ENCODE measurements around the gene ROR2.

- TF ChIP-seq CTCF (IDR thresholded peaks at IDR 0.05) (no peak), ZFX (IDR thresholded peaks at IDR 0.05; ENCODE audit: borderline replicate concordance) (no peak)
These were observed 26.9 kb downstream of the ROR2 start for GRCh38 chr9:91923145-91923544.

Data from 22Rv1 (cell line).